ENCODE results near the gene PTTG1IP.

Gene PTTG1IP

GRCh38 chr21:44872323-44872648 is 1.2 kb downstream of the PTTG1IP start:
- H3K4me3 ChIP-seq (ENCODE audit: low read length) = peak overlapping the region; percentile 74
- no peak for DNase-seq (ENCODE audit: low read depth)
- TF ChIP-seq CTCF (conservative IDR thresholded peaks at IDR 0.05; ENCODE audit: low read depth, low read length) = no peak

GRCh38 chr21:44871576-44872269 is 1.8 kb downstream of the PTTG1IP start:
- peak overlapping the region; percentile 74 for H3K4me3 ChIP-seq (ENCODE audit: low read length)
- TF ChIP-seq CTCF (conservative IDR thresholded peaks at IDR 0.05; ENCODE audit: low read depth, low read length) = no peak
- DNase-seq (ENCODE audit: low read depth) = no peak

GRCh38 chr21:44870748-44871495 is 2.6 kb downstream of the PTTG1IP start:
- H3K4me3 ChIP-seq (ENCODE audit: low read length) = peak overlapping the region; percentile 74
- no peak for DNase-seq (ENCODE audit: low read depth)
- TF ChIP-seq CTCF (conservative IDR thresholded peaks at IDR 0.05; ENCODE audit: low read depth, low read length) = no peak

- TF ChIP-seq CTCF (conservative IDR thresholded peaks at IDR 0.05; ENCODE audit: low read depth, low read length) = no peak
- peak; percentile 97 for DNase-seq (ENCODE audit: low read depth)
- H3K4me3 ChIP-seq (ENCODE audit: low read length) = peak overlapping the region; percentile 4
Measured at GRCh38 chr21:44869781-44870747, 3.4 kb downstream of the PTTG1IP start.

GRCh38 chr21:44868707-44869106 is 4.8 kb downstream of the PTTG1IP start:
- no peak overlapping the region for H3K4me3 ChIP-seq (ENCODE audit: low read length)
- no peak for DNase-seq (ENCODE audit: low read depth)

More at GRCh38 chr21:44868707-44869106, 4.8 kb downstream of the PTTG1IP start:
- TF ChIP-seq CTCF (conservative IDR thresholded peaks at IDR 0.05; ENCODE audit: low read depth, low read length) = no peak
